NCI-H2196 (cell line): ENCODE results near the gene HLA-DPA1.

Source experiments
- DNase-seq: peaks from one replicate; lab custom pipeline; 2025; ENCODE audit not compliant: unreplicated experiment; lab: John Stamatoyannopoulos, UW

Gene HLA-DPA1

GRCh38 chr6:33018418-33018817 is 55.0 kb downstream of the HLA-DPA1 start:
- DNase-seq: no peak

DNA sequence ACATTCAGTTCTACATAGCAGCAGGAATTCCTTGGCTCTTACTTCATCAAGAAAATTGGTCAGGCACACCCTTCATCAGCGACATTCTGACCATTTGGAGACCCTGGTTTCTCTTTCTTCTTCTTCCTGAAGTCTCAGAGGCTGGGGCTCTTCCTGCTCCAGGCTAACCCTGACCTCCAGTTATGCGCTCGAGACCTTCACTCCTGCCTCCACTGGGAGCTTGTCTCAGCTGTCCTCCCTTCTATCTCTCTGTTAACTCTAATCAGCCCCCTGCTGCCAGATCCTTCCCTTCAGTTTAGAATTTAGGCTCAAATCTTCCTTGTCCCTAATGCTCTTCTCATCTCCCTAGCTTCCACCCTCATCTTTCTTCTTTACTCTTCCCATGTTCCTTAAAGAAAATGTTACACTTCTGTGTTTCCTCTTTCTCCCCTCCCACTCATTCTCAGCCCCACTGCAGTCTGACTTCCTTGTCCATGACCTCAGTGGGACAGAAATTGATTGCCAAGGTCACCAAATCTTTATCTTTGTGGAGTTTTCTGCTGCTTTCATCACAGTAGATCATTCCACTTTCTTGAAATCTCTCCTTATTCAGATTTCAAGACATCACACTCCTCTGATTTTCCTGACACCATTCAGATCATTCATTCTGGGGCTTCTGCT is 55.6 kb downstream of the HLA-DPA1 start:
- no peak for DNase-seq

DNA sequence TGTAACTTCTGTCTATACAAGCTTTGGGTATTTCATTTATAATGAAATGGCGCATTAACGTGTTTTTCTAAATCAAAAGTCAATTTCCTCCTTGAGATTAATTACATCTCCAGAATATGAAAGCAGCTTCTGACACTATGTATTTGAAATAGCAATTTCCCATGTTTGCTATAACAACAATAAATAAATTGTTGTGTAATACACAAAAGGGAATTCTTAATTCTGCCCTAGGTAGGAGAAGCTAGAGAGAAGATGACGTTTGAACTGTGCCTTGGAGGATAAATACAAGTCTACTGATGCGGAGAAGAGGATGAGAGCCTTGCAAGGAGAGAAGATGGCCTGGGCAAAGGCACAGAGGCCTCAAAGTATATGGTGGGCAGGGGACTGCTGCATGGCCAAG is 56.4 kb downstream of the HLA-DPA1 start:
- no peak for DNase-seq

GRCh38 chr6:33015798-33016197 is 57.7 kb downstream of the HLA-DPA1 start:
- DNase-seq: no peak

DNA sequence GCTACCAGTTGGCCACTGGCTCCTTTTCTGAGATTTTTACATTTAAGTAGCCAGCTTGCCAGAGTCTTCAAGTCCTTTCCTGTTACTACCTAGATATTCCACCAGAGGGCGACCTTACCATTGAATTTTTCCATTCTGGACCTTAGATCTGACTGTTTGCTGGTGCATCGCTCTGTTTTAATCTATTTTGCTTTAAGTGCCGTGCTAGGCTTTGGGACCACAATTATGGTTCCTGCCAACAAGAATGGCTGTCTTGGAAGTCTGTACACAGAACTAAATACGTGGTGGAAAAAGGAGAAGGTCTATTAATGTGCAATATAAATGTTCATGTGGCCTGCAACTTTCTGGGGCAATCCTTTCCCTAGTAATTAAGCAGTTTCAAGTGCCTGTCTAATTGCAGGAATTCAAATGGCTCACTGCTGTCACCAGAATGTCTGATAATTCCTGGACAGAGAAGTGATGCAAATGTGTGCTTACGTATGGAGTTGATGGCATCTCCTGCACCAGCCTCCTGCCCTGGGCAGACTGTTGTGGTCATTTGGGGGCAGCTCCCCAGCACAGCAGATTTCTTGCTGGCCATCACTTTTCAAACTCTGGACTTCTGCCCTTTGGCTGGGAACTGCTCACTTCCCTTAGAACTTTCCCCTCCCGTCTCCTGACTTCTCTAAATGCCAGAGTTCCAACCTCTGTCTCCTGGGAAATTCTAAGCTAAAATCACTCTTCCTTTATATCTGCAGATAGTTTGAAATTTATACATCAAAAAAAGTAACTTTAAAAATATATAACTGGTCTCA is 58.4 kb downstream of the HLA-DPA1 start:
- peak; percentile 65 for DNase-seq
